Endothelial cell of umbilical vein (primary cell): Measurements from ENCODE around the gene ZNF438. TPM values are rescaled to one million over a fixed set of nuclear protein-coding genes. Genes with fewer than 3 reads are reported as not detected.

ENCODE experiments used
- BruUV-seq: library from RNA; stranded (reverse); fragments of 400-500 nt; replicated peaks from 2 replicates; lab custom pipeline; 2021; lab: Mats Ljungman, UMichigan
- CTCF ChIA-PET: fragments of 300-600, 350-600 bp; sonication (Branson Sonifier 250); formaldehyde crosslinking; loops from one replicate; lab custom pipeline; 2021; ENCODE audit warnings: antibody characterized with exemption, inconsistent platforms; lab: Charles Lee
- POLR2A ChIA-PET: fragments of 300-600, 350-600 bp; sonication (Branson Sonifier 250); formaldehyde crosslinking; loops from one replicate; lab custom pipeline; 2021; ENCODE audit warnings: antibody characterized with exemption, inconsistent platforms; lab: Charles Lee
- DNase-seq: peaks from one replicate; pipeline ENCODE4 v3.0.0-alpha.2; 2011; ENCODE audit warnings: low read depth, low spot score
- FAIRE-seq: peaks from 2 replicates; lab custom pipeline; 2011; peaks lifted over from hg19 to GRCh38; lab: Jason Lieb, UNC
- H2AFZ ChIP-seq: 2 replicates; pipeline ENCODE4 v1.6.0; 2012; ENCODE audit warnings: low read depth, low read length, control low read depth, inconsistent platforms
- H3K27ac ChIP-seq: 2 replicates; pipeline ENCODE4 v1.5.1; 2011; ENCODE audit warnings: low read depth, mild to moderate bottlenecking, control low read depth, low read length, moderate library complexity; ENCODE audit not compliant: insufficient read depth
- H3K27me3 ChIP-seq, 2 experiments: 2 replicates each; pipeline versions ENCODE4 v1.6.0 to v1.6.1; 2011; ENCODE audit warnings: low read length in 2 of 2, mixed read lengths in 1 of 2; ENCODE audit not compliant: control insufficient read depth in 2 of 2, insufficient read depth in 2 of 2
- H3K36me3 ChIP-seq, 2 experiments: 2 replicates in 1 of 2; 3 replicates in 1 of 2; pipeline ENCODE4 v1.5.1; 2011; ENCODE audit warnings: low read length in 2 of 2, mild to moderate bottlenecking in 1 of 2, moderate library complexity in 1 of 2; ENCODE audit not compliant: control insufficient read depth in 2 of 2, insufficient read depth in 2 of 2; ENCODE audit errors: extremely low read depth in 1 of 2
- H3K4me1 ChIP-seq: 3 replicates; pipeline ENCODE4 v1.5.1; 2011; ENCODE audit warnings: mild to moderate bottlenecking, low read length; ENCODE audit not compliant: control insufficient read depth, insufficient read depth; ENCODE audit errors: extremely low read depth
- H3K4me2 ChIP-seq: 2 replicates; pipeline ENCODE4 v1.6.1; 2011; ENCODE audit warnings: low read length, control low read depth, mixed read lengths; ENCODE audit not compliant: insufficient read depth
- H3K4me3 ChIP-seq, 3 experiments: fragments of 200-600 bp in 1 of 3; sonication (generic), shearing (Covaris generic) in 1 of 3; replicated peaks in 1 of 3; 2 replicates each; pipeline ENCODE4 v1.5.1; 2011 to 2016; ENCODE audit warnings: control low read depth in 3 of 3, low read length in 3 of 3, mild to moderate bottlenecking in 2 of 3, inconsistent platforms in 1 of 3, low read depth in 1 of 3, moderate library complexity in 1 of 3; ENCODE audit not compliant: insufficient read depth in 1 of 3
- H3K79me2 ChIP-seq: 2 replicates; pipeline ENCODE4 v1.6.0; 2012; ENCODE audit warnings: low read length, inconsistent platforms; ENCODE audit not compliant: control insufficient read depth, insufficient read depth
- H3K9ac ChIP-seq: replicated peaks from 2 replicates; pipeline ENCODE3; 2011; ENCODE audit warnings: low read length, control low read depth; ENCODE audit not compliant: insufficient read depth; ENCODE audit errors: extremely low read depth
- H3K9me1 ChIP-seq: replicated peaks from 3 replicates; pipeline ENCODE4 v1.6.0; 2011; ENCODE audit warnings: mild to moderate bottlenecking, low read length; ENCODE audit not compliant: control insufficient read depth, insufficient read depth; ENCODE audit errors: extremely low read depth
- H3K9me3 ChIP-seq: replicated peaks from 2 replicates; pipeline ENCODE4 v1.5.1; 2012; ENCODE audit warnings: low read length, inconsistent platforms; ENCODE audit not compliant: control insufficient read depth, insufficient read depth
- H4K20me1 ChIP-seq: replicated peaks from 2 replicates; pipeline ENCODE3; 2011; ENCODE audit warnings: mild to moderate bottlenecking, low read length; ENCODE audit not compliant: control insufficient read depth, insufficient read depth; ENCODE audit errors: extremely low read depth
- CTCF ChIP-seq, 2 donors: IDR thresholded peaks; 1 replicate in 1 of 2; 2 replicates in 1 of 2; pipeline ENCODE4 v1.5.1; 2011; ENCODE audit warnings: low read length in 2 of 2, mild to moderate bottlenecking in 2 of 2, moderate library complexity in 2 of 2, control low read depth in 1 of 2, inconsistent platforms in 1 of 2, low read depth in 1 of 2; ENCODE audit not compliant: insufficient read depth in 1 of 2; ENCODE audit errors: extremely low read depth in 1 of 2
- EZH2 ChIP-seq: IDR thresholded peaks from 2 replicates; pipeline ENCODE4 v1.6.1; 2012; ENCODE audit warnings: borderline replicate concordance, low read depth, mild to moderate bottlenecking, moderate library complexity, low read length, inconsistent platforms; ENCODE audit not compliant: severe bottlenecking
- FOS ChIP-seq: IDR thresholded peaks from 2 replicates; pipeline ENCODE4 v1.6.1; 2011; ENCODE audit warnings: mild to moderate bottlenecking, low read length, moderate library complexity, borderline replicate concordance; ENCODE audit not compliant: insufficient read depth
- GATA2 ChIP-seq: IDR thresholded peaks from 2 replicates; pipeline ENCODE4 v1.7.0; 2011; ENCODE audit warnings: low read depth, mild to moderate bottlenecking, moderate library complexity, mixed read lengths, low read length; ENCODE audit not compliant: insufficient read length, insufficient read depth
- JUN ChIP-seq: IDR thresholded peaks from 2 replicates; pipeline ENCODE4 v1.6.1; 2011; ENCODE audit warnings: borderline replicate concordance, low read depth; ENCODE audit not compliant: insufficient read length, insufficient read depth
- MAX ChIP-seq: IDR thresholded peaks from 2 replicates; pipeline ENCODE4 v1.6.1; 2011; ENCODE audit not compliant: insufficient read depth, insufficient read length
- MYC ChIP-seq: IDR thresholded peaks from one replicate; pipeline ENCODE4 v1.6.1; 2011; ENCODE audit warnings: mild to moderate bottlenecking, low read depth, low read length
- POLR2A ChIP-seq: IDR thresholded peaks from 2 replicates; pipeline ENCODE4 v1.6.1; 2012; ENCODE audit warnings: low read depth, mild to moderate bottlenecking, control low read depth, low read length
- POLR2AphosphoS5 ChIP-seq: IDR thresholded peaks from 2 replicates; pipeline ENCODE4 v1.6.1; 2012; ENCODE audit warnings: low read depth, mild to moderate bottlenecking, control low read depth, low read length, moderate library complexity; ENCODE audit not compliant: insufficient read depth
- dilution Hi-C: fragments of 300-500 bp; cut with MboI; formaldehyde crosslinking; loops from one replicate; pipeline ENCODE4 v1.15.0; 2019; ENCODE audit warnings: low sequenced_read_pairs; ENCODE audit not compliant: extremely low pct_ligation_motif_present
- intact Hi-C: fragments of 100-400 bp; cut with micrococcal nuclease; formaldehyde crosslinking; loops from one replicate; pipeline ENCODE4 v1.10.0; 2022
- polyA plus RNA-seq, 4 experiments: library from polyadenylated mRNA; depleted of rRNA in 3 of 4; stranded (reverse) in 3 of 4; unstranded in 1 of 4; fragments of >200 nt; gene quantifications; 2 replicates each; pipeline versions ENCODE4 v1.2.1 to v1.2.3, GENCODE V29; 2011 to 2012; ENCODE audit warnings: missing spikeins in 1 of 4
- total RNA-seq: library from RNA; stranded (reverse); gene quantifications from 2 replicates; pipeline ENCODE4 v1.2.3, GENCODE V29; 2021

Gene ZNF438
- total and polyA plus RNA-seq, 2 donors (not counting 3 experiments of a cell fraction or from before 2014, with no cell fraction given) = 7.2 to 15.1 TPM

GRCh38 chr10:30877111-30877510, 154.6 kb downstream of the ZNF438 start:
- Histone ChIP-seq H3K27me3 (no peaks in the 10 kb centered on the region), H3K4me3 (no peak overlapping the region), H3K36me3 (no peaks in the 10 kb centered on the region), H3K9me3 (no peaks in the 10 kb centered on the region), H3K9ac (no peak overlapping the region), H3K79me2 (no peaks in the 10 kb centered on the region), H3K4me1 (peaks cover 3% of the 10 kb centered on the region), H4K20me1 (no peaks in the 10 kb centered on the region), H3K27ac (no peak overlapping the region), H3K9me1 (no peaks in the 10 kb centered on the region), H2AFZ (no peak overlapping the region), H3K4me2 (no peak overlapping the region)
- intact Hi-C loops = no loop called here
- no peak for FAIRE-seq
- no TSS peak for BruUV-seq
- CTCF ChIA-PET = interaction anchor here (0.6 to 2.8 kb wide), 4 partner anchors 7 to 905 kb away, joined by 3 to 8 read pairs (median 3); no protein-coding TSS in a partner anchor
- DNase-seq = no peak
- POLR2A ChIA-PET = no interaction called here
- TF ChIP-seq FOS (peak; percentile 59), CTCF (IDR thresholded peaks at IDR 0.05; ENCODE audit: extremely low read depth in 1 of 2, insufficient read depth in 1 of 2, low read depth in 1 of 2, low read length in 2 of 2) (no peak)
- dilution Hi-C loops = no loop called here

- CTCF ChIA-PET = no interaction called here
- Histone ChIP-seq H3K36me3 (no peaks in the 10 kb centered on the region), H3K79me2 (no peaks in the 10 kb centered on the region), H3K4me1 (peaks cover 2% of the 10 kb centered on the region), H3K9me1 (no peaks in the 10 kb centered on the region), H3K27ac (no peak overlapping the region), H3K27me3 (no peaks in the 10 kb centered on the region), H4K20me1 (no peaks in the 10 kb centered on the region), H3K4me2 (no peak overlapping the region), H2AFZ (no peak overlapping the region), H3K9me3 (no peaks in the 10 kb centered on the region), H3K9ac (no peak overlapping the region), H3K4me3 (no peak overlapping the region)
- DNase-seq (no peak), FAIRE-seq (no peak)
- TF ChIP-seq POLR2AphosphoS5 = no peak
- TF ChIP-seq MYC = no peak
- no peak for TF ChIP-seq JUN
- TF ChIP-seq POLR2A = no peak
- no peak for TF ChIP-seq EZH2
- no peak for TF ChIP-seq GATA2
- TF ChIP-seq CTCF (IDR thresholded peaks at IDR 0.05; ENCODE audit: extremely low read depth in 1 of 2, insufficient read depth in 1 of 2, low read depth in 1 of 2, low read length in 2 of 2) = no peak
- no peak for TF ChIP-seq MAX
- no peak for TF ChIP-seq FOS
- dilution Hi-C loops = no loop called here
- POLR2A ChIA-PET = no interaction called here
- intact Hi-C loops = no loop called here
- no TSS peak for BruUV-seq
Observed at GRCh38 chr10:30873411-30873810, 158.3 kb downstream of the ZNF438 start.
